Dendritic cell treated with granulocyte-macrophage colony-stimulating factor and Interleukin-4, amounts not matched to agents 40 ng/mL and 50 ng/mL, for 4 days (primary cell): ENCODE results near the gene RAB36.

Experiments used
- H3K27ac Mint-ChIP-seq: one replicate; pipeline ENCODE4 v1.8.0; 2022; ENCODE audit warnings: mild to moderate bottlenecking, mixed read lengths
- H3K27me3 Mint-ChIP-seq: one replicate; pipeline ENCODE4 v1.8.0; 2022; ENCODE audit warnings: mild to moderate bottlenecking, mixed read lengths
- H3K36me3 Mint-ChIP-seq: one replicate; pipeline ENCODE4 v1.8.0; 2022; ENCODE audit warnings: low read depth, mixed read lengths
- H3K4me1 Mint-ChIP-seq: one replicate; pipeline ENCODE4 v1.8.0; 2022; ENCODE audit warnings: low read depth, mixed read lengths
- H3K4me3 Mint-ChIP-seq: one replicate; pipeline ENCODE4 v1.8.0; 2022; ENCODE audit warnings: mild to moderate bottlenecking, moderate library complexity, mixed read lengths
- H3K9me3 Mint-ChIP-seq: one replicate; pipeline ENCODE4 v1.8.0; 2022; ENCODE audit warnings: mixed read lengths
- intact Hi-C: fragments of 100-400 bp; cut with micrococcal nuclease; formaldehyde crosslinking; loops from one replicate; pipeline ENCODE4 v1.15.0; 2022

Gene RAB36

DNA sequence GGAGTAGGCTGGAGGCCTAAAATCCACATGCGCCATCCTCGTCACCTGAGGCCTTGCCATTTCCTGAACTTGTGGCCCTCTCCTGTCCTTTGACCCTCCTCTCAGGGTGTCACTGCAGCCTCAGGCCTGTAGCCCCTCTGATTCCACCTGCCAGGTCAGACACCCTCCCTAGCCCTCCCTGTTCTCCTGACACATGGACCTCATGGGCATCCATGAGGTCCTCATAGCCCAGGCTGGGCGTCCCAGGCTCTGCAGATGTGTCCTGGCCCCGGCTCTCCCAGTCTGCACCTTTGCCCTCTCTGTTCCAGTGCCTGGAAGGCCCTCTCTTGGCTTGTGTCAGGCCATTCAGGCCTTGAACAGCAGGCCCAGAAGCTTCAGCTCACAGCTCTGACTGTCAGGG lies 15.8 kb downstream of the RAB36 start:
- Mint-ChIP-seq H3K4me1 (peaks cover 13% of the 10 kb centered on the region), H3K27ac (no peak overlapping the region), H3K9me3 (no peaks in the 10 kb centered on the region), H3K27me3 (peaks cover 1% of the 10 kb centered on the region), H3K36me3 (no peaks in the 10 kb centered on the region), H3K4me3 (no peak overlapping the region)
- intact Hi-C loops, result no loop called here

DNA sequence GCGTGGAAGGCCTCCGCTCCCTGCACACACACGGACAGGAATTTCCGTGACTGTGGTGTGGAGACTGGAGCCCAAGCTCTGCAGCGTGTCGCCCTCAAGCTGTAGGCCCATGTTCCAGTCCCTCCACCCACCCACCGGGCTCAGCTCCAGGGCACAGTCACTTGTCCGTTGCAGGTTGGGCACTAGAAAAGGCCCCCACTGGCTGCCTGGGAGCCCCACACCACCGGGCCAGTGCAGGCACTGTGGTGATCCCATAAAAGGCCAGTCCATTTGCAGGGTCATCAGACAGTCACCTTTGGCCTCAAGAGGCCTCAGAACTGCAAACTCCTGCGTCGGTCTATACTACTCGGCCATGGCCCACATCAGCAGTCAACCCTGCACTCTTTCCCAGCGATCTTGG lies 16.3 kb downstream of the RAB36 start:
- no peak overlapping the region for H3K27ac Mint-ChIP-seq
- intact Hi-C loops, result no loop called here
- H3K27me3 Mint-ChIP-seq, result peaks cover 1% of the 10 kb centered on the region
- H3K9me3 Mint-ChIP-seq, result no peaks in the 10 kb centered on the region
- peaks cover 12% of the 10 kb centered on the region for H3K4me1 Mint-ChIP-seq
- H3K4me3 Mint-ChIP-seq, result no peak overlapping the region
- H3K36me3 Mint-ChIP-seq, result no peaks in the 10 kb centered on the region

DNA sequence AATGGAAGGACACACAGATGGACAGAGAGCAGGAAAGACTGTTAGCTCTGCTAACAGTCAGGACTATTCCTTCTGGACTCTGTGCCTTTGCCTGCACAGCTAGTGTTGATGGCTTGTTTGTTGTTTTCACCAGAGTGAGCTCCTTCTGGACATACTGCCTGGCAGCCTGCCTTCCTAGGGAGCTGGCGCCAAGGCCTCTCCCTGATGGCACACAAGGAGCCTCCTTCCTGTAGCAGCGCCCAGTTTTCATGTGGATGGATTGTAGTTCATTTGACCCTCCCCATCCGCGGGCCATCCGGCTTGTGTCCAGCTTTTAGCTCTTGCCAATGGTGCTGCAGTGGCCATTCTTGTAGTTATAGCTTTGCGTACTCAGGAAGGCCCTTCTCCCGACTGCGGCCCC lies 18.4 kb downstream of the RAB36 start:
- no peaks in the 10 kb centered on the region for H3K36me3 Mint-ChIP-seq
- H3K27ac Mint-ChIP-seq, result no peak overlapping the region
- intact Hi-C loops, result no loop called here
- H3K4me1 Mint-ChIP-seq, result peaks cover 7% of the 10 kb centered on the region
- no peaks in the 10 kb centered on the region for H3K9me3 Mint-ChIP-seq
- H3K4me3 Mint-ChIP-seq, result no peak overlapping the region
- peaks cover 1% of the 10 kb centered on the region for H3K27me3 Mint-ChIP-seq

DNA sequence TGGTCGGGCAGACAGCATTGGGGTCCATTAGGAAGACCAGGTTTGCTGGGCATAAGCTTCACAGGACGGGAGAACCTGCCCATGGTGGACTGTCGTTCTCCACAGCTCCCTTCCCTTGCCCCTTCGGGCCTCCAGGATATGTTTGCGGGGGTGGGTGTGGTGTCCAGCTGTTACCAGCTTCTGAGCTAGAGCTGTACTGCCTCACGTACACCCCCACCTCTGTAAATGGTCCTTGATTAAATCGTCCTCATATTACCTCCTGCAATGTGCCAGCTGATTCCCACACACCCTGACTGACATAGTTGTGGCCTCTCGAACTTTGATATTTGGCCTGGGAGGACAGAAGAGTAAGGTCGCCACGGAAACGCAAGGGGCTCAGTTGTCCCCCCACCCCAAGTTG lies 18.8 kb downstream of the RAB36 start:
- Mint-ChIP-seq H3K9me3 (no peaks in the 10 kb centered on the region), H3K4me3 (no peak overlapping the region), H3K27ac (no peak overlapping the region), H3K36me3 (no peaks in the 10 kb centered on the region), H3K4me1 (peaks cover 5% of the 10 kb centered on the region), H3K27me3 (peaks cover 1% of the 10 kb centered on the region)
- intact Hi-C loops, result no loop called here

DNA sequence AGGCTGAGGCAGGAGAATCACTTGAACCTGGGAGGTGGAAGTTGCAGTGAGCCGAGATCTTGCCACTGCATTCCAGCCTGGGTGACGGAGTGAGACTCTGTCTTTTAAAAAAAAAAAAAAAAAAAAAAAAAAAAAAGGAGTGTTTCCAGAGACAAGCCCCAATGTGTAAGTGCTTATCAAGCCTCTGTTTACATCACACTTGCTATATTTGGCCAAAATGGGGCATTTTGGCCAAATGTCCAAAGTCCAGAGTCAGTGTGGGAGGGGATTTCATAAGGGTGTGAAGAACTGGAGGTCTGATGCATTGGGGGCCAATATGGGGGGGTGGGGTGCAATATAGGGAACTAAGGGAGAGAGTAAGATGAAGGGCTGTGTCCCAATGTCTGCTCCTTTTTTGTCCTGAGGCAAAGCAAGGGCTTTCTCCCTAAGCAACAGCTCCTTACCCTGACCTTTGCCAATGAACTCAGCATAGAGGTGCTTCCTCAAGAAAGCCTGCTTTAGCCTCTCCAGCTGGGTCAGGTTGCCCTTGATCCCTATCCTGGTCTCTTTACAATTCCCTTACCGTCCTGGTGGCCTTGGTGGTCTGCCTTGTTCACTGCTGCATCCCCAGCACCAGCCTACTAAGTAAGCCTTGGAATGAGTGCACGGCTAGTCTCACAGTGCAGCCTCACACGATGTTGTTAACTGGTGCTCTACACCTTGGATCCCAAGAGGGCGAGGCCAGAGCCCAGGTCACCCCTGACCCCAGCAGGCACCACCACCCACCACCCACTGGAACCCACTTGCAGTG lies 21.0 kb downstream of the RAB36 start:
- no peaks in the 10 kb centered on the region for H3K36me3 Mint-ChIP-seq
- no peaks in the 10 kb centered on the region for H3K9me3 Mint-ChIP-seq
- H3K4me1 Mint-ChIP-seq, result no peaks in the 10 kb centered on the region
- H3K4me3 Mint-ChIP-seq, result no peak overlapping the region
- no peak overlapping the region for H3K27ac Mint-ChIP-seq
- no peaks in the 10 kb centered on the region for H3K27me3 Mint-ChIP-seq
- intact Hi-C loops, result no loop called here

DNA sequence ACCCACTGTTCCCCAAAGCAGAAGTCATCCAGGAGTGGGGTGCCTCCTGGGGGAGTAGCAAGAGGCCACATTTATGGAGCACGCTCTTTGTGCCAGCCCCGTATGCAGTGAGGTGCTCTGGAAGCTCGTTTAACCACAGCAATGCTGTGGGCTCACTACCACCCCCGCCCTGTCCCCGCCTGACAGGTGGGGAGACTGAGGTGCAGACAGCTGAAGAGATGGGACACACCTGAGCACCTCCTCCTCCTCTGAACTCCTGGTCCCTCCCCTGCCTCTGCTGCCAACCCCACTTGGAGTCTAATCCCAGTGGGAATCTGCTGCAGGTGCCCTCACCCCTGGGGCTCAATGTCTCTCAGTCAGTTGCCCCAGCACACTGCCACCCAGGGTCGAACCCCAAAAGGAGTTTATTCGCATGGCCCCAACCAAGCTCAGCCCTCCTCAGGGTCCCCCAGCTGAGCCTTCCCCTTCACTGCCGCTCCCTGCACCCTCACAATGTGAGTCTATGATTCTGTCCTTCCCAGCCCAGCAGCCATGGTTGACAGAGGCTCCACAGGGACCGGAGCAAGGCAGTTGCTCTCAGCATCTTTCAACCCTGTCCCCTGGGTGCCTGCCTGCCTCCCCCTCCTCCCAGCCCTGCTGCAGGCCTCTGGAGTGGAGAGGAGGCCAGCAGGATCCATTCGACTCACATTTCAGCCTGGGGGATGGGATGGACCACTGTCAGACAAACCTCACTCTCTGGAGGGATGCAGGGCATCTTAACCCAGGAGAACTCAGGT lies 21.8 kb downstream of the RAB36 start:
- H3K27me3 Mint-ChIP-seq, result no peaks in the 10 kb centered on the region
- no peaks in the 10 kb centered on the region for H3K9me3 Mint-ChIP-seq
- intact Hi-C loops, result no loop called here
- H3K27ac Mint-ChIP-seq, result no peak overlapping the region
- H3K4me3 Mint-ChIP-seq, result no peak overlapping the region
- H3K4me1 Mint-ChIP-seq, result no peaks in the 10 kb centered on the region
- no peaks in the 10 kb centered on the region for H3K36me3 Mint-ChIP-seq

DNA sequence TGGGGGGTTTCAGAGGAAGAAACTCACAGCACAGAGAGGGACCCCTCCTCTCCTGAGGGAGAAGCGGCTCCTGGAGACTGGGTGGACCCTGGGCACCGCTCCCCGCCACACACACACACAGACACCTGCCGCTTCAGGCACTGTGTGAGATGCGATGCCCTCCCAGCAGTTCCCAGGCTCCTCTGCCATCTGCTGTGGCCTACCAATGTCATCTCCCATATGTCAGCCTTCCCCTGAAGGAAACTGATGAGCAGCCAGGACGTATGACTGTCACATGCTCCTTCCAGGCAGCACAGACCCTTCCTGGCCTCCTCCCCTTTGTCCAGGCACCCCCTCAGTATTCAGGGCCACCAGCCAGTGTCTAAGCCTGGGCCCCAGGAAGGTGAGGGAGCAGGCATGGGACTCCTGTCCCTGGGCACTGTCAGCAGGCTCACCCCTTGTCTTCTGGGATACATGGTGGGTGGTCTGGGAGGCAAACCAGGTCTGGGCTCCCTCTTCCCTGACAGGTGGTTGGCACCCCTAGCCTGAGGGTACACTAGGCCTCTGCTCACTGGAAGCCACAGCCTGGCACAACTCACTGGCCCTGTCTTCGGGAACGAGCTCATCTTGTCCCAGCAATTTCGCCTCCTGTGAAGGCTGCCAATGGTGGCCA lies 23.2 kb downstream of the RAB36 start:
- intact Hi-C loops, result no loop called here
- Mint-ChIP-seq H3K4me3 (no peak overlapping the region), H3K27ac (no peak overlapping the region), H3K4me1 (no peaks in the 10 kb centered on the region), H3K27me3 (no peaks in the 10 kb centered on the region), H3K9me3 (no peaks in the 10 kb centered on the region), H3K36me3 (no peaks in the 10 kb centered on the region)

DNA sequence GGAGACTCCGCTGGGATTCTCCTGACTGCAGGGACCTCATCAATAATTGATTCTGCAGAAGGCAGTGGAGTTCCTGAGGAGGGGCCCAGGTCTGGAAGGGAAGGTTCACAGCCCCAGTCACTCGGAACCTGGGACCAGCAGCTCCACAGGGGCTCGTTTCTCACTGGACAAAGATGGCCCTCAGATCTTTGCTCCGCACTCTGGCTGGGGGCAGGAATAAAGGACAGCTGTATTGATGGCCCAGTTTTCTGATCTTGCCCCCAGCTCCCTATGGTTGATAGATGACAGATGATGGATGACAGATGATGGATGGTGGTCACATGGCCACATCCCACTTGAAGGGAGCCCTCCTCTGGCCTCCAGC lies 23.7 kb downstream of the RAB36 start:
- no peaks in the 10 kb centered on the region for H3K9me3 Mint-ChIP-seq
- no peak overlapping the region for H3K27ac Mint-ChIP-seq
- no peak overlapping the region for H3K4me3 Mint-ChIP-seq
- H3K36me3 Mint-ChIP-seq, result no peaks in the 10 kb centered on the region
- no peaks in the 10 kb centered on the region for H3K27me3 Mint-ChIP-seq
- intact Hi-C loops, result no loop called here
- no peaks in the 10 kb centered on the region for H3K4me1 Mint-ChIP-seq

DNA sequence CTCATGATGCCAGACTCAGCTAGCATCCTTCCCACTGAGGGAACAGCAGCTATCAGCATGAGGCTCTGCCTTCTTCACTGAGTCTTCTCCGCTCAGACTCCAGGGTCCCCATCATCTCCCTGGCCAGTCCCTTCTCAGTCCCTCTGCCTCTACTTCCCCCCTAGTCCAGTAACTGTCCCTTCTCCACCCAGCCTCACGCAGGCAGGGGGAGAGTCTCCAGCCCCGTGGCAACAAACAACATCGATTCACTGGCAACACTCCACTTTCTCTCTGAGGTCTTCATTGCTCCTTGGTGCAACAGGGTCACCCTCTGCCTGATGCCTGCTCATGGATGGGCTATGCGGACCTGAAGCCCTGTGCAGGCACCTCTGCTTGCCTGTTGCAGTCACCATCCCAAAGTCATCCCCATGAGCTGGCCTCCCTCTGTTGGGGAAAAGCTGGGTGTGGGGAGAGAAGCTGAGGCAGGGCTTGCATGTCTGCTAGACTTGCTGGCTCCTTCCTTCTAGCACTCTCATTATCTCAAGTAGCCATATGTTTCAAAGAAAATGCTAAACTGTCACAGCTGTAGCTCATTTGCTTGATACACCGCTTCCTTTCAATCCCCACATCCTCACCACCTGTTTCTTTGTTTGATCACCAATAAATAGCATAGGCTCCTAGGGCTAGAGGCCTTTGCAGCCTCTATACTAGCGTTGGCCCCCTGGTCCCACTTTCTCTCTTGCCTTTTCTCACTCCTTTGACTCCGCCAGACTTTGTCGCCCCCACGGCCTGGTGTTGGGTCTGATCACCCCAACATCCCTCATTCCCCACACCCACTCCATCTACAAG lies 30.8 kb downstream of the RAB36 start:
- H3K27me3 Mint-ChIP-seq, result peaks cover 12% of the 10 kb centered on the region
- intact Hi-C loops, result loop anchor here (10.0 kb wide), 1 partner anchor 209 kb away; no protein-coding TSS in a partner anchor
- peaks cover 9% of the 10 kb centered on the region for H3K36me3 Mint-ChIP-seq
- H3K27ac Mint-ChIP-seq, result no peak overlapping the region
- H3K9me3 Mint-ChIP-seq, result peaks cover 17% of the 10 kb centered on the region
- H3K4me1 Mint-ChIP-seq, result peaks cover 7% of the 10 kb centered on the region
- no peak overlapping the region for H3K4me3 Mint-ChIP-seq

DNA sequence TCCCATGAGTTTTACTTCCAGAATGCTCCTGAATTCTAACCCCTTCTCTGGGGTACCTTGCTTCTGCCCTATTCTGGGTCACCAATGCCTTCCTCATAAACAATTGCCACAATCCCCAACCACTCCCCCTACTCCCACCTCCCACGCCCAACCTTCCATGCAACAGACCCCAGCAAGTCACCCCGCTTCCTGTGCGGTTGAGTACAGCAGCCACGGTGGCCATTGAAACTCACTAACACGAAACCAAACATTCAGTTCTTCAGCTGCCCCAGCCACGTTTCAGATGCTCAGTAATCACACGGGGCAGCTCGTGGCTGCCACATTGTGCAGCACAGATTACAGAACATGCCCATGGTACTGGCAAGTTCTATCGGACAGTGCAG lies 31.4 kb downstream of the RAB36 start:
- H3K27ac Mint-ChIP-seq, result no peak overlapping the region
- peaks cover 16% of the 10 kb centered on the region for H3K27me3 Mint-ChIP-seq
- H3K9me3 Mint-ChIP-seq, result peaks cover 17% of the 10 kb centered on the region
- intact Hi-C loops, result loop anchor here (10.0 kb wide), 1 partner anchor 208 kb away; no protein-coding TSS in a partner anchor
- no peak overlapping the region for H3K4me3 Mint-ChIP-seq
- peaks cover 11% of the 10 kb centered on the region for H3K4me1 Mint-ChIP-seq
- H3K36me3 Mint-ChIP-seq, result peaks cover 9% of the 10 kb centered on the region

DNA sequence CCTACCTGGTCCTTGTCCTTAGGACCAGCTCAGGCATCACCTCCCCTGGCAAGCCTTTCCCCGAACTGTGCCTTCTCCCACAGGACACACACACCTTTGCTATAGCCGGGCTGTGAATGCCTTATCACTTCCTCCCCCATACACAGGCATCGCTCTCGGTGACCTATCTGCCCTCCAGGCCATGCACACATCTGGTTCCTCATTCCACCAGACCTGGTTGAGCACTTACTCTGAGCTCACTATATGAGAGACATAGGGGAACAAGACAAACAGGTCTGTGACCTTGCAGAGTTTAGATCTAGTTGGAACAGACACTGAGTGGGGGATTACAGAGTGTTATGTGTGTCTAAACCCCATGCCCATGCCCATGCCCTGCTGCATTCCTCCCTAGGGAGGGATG lies 31.9 kb downstream of the RAB36 start:
- H3K4me1 Mint-ChIP-seq, result peaks cover 16% of the 10 kb centered on the region
- H3K36me3 Mint-ChIP-seq, result peaks cover 14% of the 10 kb centered on the region
- H3K9me3 Mint-ChIP-seq, result peaks cover 17% of the 10 kb centered on the region
- intact Hi-C loops, result loop anchor here (10.0 kb wide), 1 partner anchor 208 kb away; no protein-coding TSS in a partner anchor
- H3K4me3 Mint-ChIP-seq, result no peak overlapping the region
- peaks cover 21% of the 10 kb centered on the region for H3K27me3 Mint-ChIP-seq
- no peak overlapping the region for H3K27ac Mint-ChIP-seq

DNA sequence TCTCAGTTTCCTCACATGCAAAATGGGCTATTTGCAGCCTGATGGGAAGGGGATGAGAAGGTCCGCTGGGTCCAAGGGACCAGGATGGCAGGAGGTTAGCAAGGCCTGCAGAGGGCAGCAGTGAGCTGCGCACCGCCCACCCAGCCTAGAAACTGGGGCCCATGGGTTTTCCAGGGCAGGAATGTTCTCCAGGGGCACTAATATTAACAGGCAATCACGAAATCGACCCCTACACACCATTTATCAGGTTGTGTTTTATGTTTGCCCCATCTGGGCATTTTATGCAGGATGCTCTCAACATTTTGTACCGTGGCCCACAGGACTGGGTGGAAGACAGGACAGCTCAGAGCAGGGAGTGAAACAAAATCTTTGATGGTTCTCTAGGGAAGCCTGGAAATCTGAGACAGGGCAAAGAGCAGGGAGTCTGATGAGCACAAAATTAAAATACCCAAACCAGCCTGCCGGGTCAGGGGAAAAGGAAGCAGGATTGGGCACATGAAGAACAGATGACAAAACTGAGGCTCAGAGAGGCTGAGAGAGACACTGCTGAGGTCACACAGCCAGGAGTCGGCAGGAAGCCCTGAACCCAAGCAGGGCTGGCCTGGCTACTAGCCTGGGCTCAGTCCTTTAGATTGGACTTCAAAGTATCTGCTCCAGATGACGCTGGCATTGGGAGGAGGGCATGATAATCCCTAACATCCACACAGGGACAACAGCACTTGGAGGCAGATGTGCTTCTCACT lies 33.4 kb downstream of the RAB36 start:
- Mint-ChIP-seq H3K9me3 (peaks cover 17% of the 10 kb centered on the region), H3K27me3 (peaks cover 25% of the 10 kb centered on the region), H3K36me3 (peaks cover 18% of the 10 kb centered on the region), H3K4me1 (peaks cover 31% of the 10 kb centered on the region), H3K4me3 (no peak overlapping the region), H3K27ac (no peak overlapping the region)
- intact Hi-C loops, result loop anchor here (1.0 to 10.0 kb wide), 2 partner anchors 103 to 206 kb away; no protein-coding TSS in a partner anchor
